ENCODE results near the gene CD33. TPM values are rescaled to one million over a fixed set of nuclear protein-coding genes. Genes with fewer than 3 reads are reported as not detected.

The CD33 gene
- total RNA-seq, 1 experiment from 2014 or later: 2.2 TPM

DNA sequence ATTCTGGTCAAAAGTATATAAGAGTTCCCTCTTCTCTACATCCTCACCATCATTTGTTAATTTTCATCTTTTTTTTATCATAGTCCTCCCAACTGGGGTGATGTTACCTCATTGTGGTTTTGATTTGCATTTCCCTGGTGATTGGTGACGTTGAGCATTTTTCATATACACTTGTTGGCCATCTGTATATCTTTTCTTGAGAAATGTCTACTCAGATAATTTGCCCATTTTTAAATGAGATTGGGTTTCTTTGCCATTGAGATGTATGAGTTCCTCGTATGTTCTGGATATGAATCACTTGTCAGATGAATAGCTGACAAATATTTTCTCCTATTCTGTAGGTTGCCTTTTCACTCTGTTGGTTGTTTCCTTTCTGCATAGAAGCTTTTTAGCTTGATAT, 2.4 kb downstream of the CD33 start:
- ChIA-PET CTCF (interaction anchor here (0.6 kb wide), 1 partner anchor 17 kb away, joined by 3 read pairs; no protein-coding TSS in a partner anchor), POLR2A (ENCODE audit: unreplicated experiment) (no interaction called here)
- ATAC-seq (no peak), DNase-seq (no peak)
- TF ChIP-seq EZH2 (IDR thresholded peaks at IDR 0.05; ENCODE audit: low read length, unreplicated experiment): no peak
- TF ChIP-seq EZH2phosphoT487 (IDR thresholded peaks at IDR 0.05; ENCODE audit: borderline replicate concordance, low read length): no peak
- TF ChIP-seq, protein P1, sequence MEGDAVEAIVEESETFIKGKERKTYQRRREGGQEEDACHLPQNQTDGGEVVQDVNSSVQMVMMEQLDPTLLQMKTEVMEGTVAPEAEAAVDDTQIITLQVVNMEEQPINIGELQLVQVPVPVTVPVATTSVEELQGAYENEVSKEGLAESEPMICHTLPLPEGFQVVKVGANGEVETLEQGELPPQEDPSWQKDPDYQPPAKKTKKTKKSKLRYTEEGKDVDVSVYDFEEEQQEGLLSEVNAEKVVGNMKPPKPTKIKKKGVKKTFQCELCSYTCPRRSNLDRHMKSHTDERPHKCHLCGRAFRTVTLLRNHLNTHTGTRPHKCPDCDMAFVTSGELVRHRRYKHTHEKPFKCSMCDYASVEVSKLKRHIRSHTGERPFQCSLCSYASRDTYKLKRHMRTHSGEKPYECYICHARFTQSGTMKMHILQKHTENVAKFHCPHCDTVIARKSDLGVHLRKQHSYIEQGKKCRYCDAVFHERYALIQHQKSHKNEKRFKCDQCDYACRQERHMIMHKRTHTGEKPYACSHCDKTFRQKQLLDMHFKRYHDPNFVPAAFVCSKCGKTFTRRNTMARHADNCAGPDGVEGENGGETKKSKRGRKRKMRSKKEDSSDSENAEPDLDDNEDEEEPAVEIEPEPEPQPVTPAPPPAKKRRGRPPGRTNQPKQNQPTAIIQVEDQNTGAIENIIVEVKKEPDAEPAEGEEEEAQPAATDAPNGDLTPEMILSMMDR (conservative IDR thresholded peaks at IDR 0.05; ENCODE audit: low read depth, low read length): no peak
- no peaks in the 10 kb centered on the region for H4K20me1 ChIP-seq (ENCODE audit: low read length)
- H2AFZ ChIP-seq (ENCODE audit: low read length): no peak overlapping the region
- H3K4me1 ChIP-seq (ENCODE audit: insufficient read depth, low read length): no peaks in the 10 kb centered on the region
- H3K9me3 ChIP-seq (ENCODE audit: low read length): no peaks in the 10 kb centered on the region
- H3K9me2 ChIP-seq (replicated peaks; ENCODE audit: low read length): no peaks in the 10 kb centered on the region
- H3K79me2 ChIP-seq (ENCODE audit: low read length): no peaks in the 10 kb centered on the region
- H3K9ac ChIP-seq (ENCODE audit: low read length): no peak overlapping the region
- no TSS peak for BruUV-seq (replicated peaks)
- no peak overlapping the region for H3K27ac ChIP-seq (ENCODE audit: low read length)
- intact Hi-C loops (cut with micrococcal nuclease): no loop called here
- H3F3A ChIP-seq (ENCODE audit: low read length, unreplicated experiment): no peaks in the 10 kb centered on the region
- no peak overlapping the region for H3K4me2 ChIP-seq (ENCODE audit: low read length)
- no peaks in the 10 kb centered on the region for H3K36me3 ChIP-seq (ENCODE audit: low read depth, low read length)
- H3K4me3 ChIP-seq (ENCODE audit: low read length): no peak overlapping the region
- peaks cover 76% of the 10 kb centered on the region for H3K27me3 ChIP-seq (ENCODE audit: low read length)

DNA sequence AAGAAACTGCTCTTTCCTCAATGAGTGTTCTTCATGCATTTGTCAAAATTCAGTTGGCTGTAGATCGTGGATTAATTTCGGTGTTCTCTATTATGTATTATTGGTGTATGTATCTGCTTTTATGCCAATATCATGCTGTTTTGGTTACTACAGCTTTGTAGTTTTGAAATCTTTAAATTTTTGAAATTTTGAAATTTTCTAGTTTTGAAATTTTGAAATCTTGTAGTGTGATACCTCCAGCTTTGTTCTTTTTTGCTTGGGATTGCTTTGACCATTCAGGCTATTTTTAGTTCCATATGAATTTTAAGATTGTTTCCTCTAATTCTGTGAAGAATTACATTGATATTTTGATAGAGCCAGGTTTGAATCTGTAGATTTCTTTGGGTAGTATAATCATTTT, 3.1 kb downstream of the CD33 start:
- CTCF ChIA-PET: no interaction called here
- Histone ChIP-seq H3K27ac (ENCODE audit: low read length) (no peak overlapping the region), H3K36me3 (ENCODE audit: low read depth, low read length) (no peaks in the 10 kb centered on the region), H3K4me1 (ENCODE audit: insufficient read depth, low read length) (no peaks in the 10 kb centered on the region), H3K27me3 (ENCODE audit: low read length) (peaks cover 70% of the 10 kb centered on the region), H3K9ac (ENCODE audit: low read length) (no peak overlapping the region), H3K9me3 (ENCODE audit: low read length) (no peaks in the 10 kb centered on the region), H2AFZ (ENCODE audit: low read length) (no peak overlapping the region), H3K4me2 (ENCODE audit: low read length) (no peak overlapping the region), H4K20me1 (ENCODE audit: low read length) (no peaks in the 10 kb centered on the region), H3K9me2 (replicated peaks; ENCODE audit: low read length) (no peaks in the 10 kb centered on the region), H3K79me2 (ENCODE audit: low read length) (no peaks in the 10 kb centered on the region), H3F3A (ENCODE audit: low read length, unreplicated experiment) (no peaks in the 10 kb centered on the region), H3K4me3 (ENCODE audit: low read length) (no peak overlapping the region)
- no peak for ATAC-seq
- no peak for DNase-seq
- TF ChIP-seq, protein P1 (conservative IDR thresholded peaks at IDR 0.05; ENCODE audit: low read depth, low read length): no peak
- TF ChIP-seq EZH2 (IDR thresholded peaks at IDR 0.05; ENCODE audit: low read length, unreplicated experiment): no peak
- TF ChIP-seq EZH2phosphoT487 (IDR thresholded peaks at IDR 0.05; ENCODE audit: borderline replicate concordance, low read length): no peak
- intact Hi-C loops (cut with micrococcal nuclease): no loop called here
- POLR2A ChIA-PET (ENCODE audit: unreplicated experiment): no interaction called here
- BruUV-seq (replicated peaks): no TSS peak

DNA sequence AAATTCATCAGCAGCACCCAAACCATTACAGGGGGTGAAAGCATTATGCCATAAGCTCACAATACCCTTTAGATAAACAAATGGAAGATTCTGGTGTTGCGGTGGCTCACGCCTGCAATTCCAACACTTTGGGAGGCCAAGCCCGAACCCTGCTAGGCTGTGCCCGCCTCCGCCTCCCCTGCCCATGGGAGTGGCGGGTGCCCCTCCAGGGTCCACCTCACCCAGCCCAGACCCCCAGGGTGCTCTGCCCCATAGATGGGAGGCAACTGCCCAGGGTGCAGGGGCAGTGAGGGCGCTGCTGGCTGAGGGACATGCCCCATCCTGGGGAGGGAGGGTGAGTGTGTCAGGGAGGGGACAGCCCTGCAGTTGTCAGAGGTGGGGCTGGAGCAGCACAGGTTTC, 16.0 kb downstream of the CD33 start:
- Histone ChIP-seq H3K9me2 (replicated peaks; ENCODE audit: low read length) (no peaks in the 10 kb centered on the region), H3F3A (ENCODE audit: low read length, unreplicated experiment) (no peaks in the 10 kb centered on the region), H2AFZ (ENCODE audit: low read length) (no peak overlapping the region), H3K4me3 (ENCODE audit: low read length) (no peak overlapping the region), H3K79me2 (ENCODE audit: low read length) (no peaks in the 10 kb centered on the region), H3K36me3 (ENCODE audit: low read depth, low read length) (no peaks in the 10 kb centered on the region), H3K4me2 (ENCODE audit: low read length) (no peak overlapping the region), H3K4me1 (ENCODE audit: insufficient read depth, low read length) (no peaks in the 10 kb centered on the region), H3K9ac (ENCODE audit: low read length) (no peak overlapping the region), H4K20me1 (ENCODE audit: low read length) (no peaks in the 10 kb centered on the region), H3K27me3 (ENCODE audit: low read length) (peaks cover 78% of the 10 kb centered on the region), H3K9me3 (ENCODE audit: low read length) (no peaks in the 10 kb centered on the region), H3K27ac (ENCODE audit: low read length) (no peak overlapping the region)
- CTCF ChIA-PET: no interaction called here
- BruUV-seq (replicated peaks): no TSS peak
- POLR2A ChIA-PET (ENCODE audit: unreplicated experiment): no interaction called here
- ATAC-seq: no peak
- TF ChIP-seq, protein P1 (conservative IDR thresholded peaks at IDR 0.05; ENCODE audit: low read depth, low read length): no peak
- TF ChIP-seq EZH2phosphoT487 (IDR thresholded peaks at IDR 0.05; ENCODE audit: borderline replicate concordance, low read length) (no peak), EZH2 (IDR thresholded peaks at IDR 0.05; ENCODE audit: low read length, unreplicated experiment) (no peak)
- DNase-seq: no peak
- intact Hi-C loops (cut with micrococcal nuclease): no loop called here

Data from PC-3 (cell line).